ENCODE measurements around the gene SLC22A31.
"Not testable (repeated sequence)": the region's sequence is repeated elsewhere in the genome, so short reads cannot be mapped to it uniquely, and the experiment has no call there.

GRCh38 chr16:89244264-89244663 lies 43.9 kb upstream of the SLC22A31 start:
- TF ChIP-seq EZH2 (IDR thresholded peaks at IDR 0.05; ENCODE audit: insufficient read depth, poor library complexity, severe bottlenecking); EZH2phosphoT487 (IDR thresholded peaks at IDR 0.05; ENCODE audit: insufficient read depth, low read depth): not testable (repeated sequence)

Data from GM23248 (cell line).